Measurements from ENCODE around the gene MYBPHL.
"Not testable (repeated sequence)": the region's sequence is repeated elsewhere in the genome, so short reads cannot be mapped to it uniquely, and the experiment has no call there.

Gene MYBPHL, protein sequence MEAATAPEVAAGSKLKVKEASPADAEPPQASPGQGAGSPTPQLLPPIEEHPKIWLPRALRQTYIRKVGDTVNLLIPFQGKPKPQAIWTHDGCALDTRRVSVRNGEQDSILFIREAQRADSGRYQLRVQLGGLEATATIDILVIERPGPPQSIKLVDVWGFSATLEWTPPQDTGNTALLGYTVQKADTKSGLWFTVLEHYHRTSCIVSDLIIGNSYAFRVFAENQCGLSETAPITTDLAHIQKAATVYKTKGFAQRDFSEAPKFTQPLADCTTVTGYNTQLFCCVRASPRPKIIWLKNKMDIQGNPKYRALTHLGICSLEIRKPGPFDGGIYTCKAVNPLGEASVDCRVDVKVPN

DNA sequence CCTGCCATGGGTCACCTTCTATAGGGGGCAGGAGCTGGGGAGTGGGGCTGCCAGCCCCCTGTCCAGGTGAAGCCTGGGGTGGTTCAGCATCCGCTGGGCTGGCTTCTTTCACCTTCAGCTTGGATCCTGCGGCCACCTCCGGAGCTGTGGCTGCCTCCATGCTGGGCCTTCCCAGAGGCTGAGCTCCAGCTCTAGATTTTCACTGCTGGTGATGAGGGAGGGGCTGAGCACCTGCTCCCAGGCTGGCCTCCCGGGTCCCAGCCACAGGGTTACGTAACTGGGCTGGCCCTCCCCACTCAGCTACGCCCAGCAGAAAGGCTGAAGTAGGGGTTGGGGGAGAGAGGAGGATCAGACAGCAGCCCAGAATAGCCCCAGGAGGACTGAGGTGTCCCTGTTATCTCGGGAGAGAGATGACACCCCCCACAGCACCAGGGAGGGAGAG is at the start of gene MYBPHL:
MYBPHL (minus strand) TSS at position 180 of the 442 bp plus-strand sequence; CDS start at position 160, 20 bp downstream.
- DNase-seq = no peak

DNA sequence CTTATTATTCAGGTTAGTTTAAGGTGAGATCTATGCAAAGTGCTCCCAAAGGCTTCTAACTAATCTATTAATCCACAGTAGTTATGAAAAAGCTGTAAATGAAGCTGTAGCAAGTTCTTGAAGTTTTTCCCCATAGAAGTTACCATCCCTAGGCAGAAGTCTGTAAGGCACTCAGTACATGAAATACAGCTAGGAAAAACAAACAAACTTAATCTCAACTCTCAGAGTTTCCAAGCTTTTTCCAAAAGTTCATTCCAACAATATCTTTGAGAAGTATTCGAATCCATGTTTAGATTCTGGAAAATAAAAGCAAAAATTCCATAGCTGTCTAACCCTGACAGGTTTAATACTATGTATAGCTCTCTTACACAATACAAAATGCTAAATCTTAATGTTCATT is 49.7 kb upstream of the MYBPHL start:
- DNase-seq = no peak

DNA sequence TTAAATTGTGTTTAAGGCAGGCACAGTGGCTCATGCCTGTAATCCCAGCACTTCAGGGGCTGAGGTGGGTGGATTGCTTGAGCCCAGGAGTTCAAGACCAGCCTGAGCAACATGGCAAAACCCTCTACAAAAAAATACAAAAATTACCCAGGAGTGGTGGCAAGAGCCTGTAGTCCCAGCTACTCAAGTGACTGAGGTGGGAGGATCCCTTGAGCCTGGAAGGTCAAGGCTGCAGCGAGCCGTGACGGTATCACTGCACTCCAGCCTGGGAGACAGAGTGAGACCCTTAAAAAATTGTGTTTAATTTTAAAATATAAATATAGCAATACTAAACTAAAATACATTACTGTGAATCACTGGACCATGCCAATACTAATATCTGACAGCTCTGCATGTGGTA is 48.1 kb upstream of the MYBPHL start:
- no peak for DNase-seq

DNA sequence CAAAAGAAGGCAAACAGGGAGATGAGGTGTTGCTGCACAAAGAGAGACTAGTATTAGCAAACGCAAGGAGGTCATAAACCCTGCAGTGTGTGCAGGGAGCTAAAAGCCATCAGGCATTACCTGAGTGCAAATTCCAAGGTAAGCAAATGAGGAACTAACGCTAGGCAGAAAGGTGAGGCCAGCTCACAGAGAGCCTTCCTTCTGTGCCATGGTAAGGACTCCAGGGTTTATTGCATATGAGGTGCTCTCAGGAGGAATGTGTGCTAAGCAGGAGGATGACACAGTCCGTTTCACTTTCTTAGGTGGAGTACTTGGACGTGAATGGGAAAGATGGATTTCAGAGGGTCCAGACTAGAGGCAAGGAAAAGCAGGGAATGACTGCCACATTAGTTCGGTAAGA is 44.6 kb upstream of the MYBPHL start:
- DNase-seq = no peak

DNA sequence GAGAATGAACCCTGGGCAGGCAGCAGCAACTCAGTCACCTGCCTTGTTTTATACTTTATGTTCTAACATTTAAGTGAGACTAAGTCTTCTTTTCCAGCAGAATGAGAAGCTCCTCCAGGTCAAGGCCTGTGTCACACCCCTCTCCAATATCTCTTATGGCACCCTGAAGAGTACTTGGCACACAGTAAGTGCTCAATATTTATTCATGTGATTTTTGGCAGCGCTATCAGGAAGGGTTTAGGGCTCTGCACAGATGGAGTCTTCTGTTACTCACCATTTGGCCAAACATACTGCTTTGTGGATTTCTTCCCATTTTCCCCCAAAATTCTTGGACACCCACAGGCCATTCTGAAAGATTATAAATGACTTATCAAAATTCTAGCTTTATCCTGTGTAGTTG is 43.8 kb upstream of the MYBPHL start:
- no peak for DNase-seq

DNA sequence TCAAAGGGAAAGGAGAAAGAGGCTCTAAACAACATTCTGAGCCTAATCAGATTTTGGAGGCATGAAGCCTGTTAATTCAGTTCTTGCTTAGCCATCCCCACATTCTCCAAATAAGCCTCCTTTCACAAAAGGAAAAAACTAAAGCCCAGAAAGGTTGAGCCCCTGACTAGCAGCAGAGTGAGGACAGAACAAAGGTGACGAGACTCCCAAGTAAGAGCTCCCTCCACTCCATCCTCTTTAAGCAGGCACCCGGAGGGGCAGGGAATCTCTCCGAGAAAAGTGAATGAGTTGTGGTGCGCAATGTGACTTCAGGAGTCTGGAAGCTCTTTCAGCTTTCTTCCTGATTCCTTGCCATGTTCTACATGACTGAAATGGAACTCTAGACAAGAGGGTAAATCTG is 43.4 kb upstream of the MYBPHL start:
- DNase-seq = no peak

DNA sequence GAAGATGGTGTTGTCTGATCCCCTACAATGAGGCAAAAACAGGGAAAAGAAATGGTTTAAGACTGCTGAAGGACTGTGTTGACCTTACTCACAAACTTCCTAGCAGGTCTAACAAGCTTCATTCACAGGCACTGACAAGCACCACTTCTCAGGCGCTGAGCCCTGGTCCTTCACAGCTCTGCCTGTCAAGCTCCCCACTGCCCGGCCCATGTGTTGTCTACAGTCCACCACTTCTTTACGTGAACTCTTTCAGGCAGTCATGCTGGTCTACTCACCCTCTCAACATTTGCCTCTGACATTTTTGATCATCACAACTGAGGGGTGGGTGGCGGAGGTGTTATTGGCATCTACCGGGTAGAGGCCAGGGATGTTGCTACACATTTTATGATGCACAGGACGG is 40.7 kb upstream of the MYBPHL start:
- DNase-seq = no peak

DNA sequence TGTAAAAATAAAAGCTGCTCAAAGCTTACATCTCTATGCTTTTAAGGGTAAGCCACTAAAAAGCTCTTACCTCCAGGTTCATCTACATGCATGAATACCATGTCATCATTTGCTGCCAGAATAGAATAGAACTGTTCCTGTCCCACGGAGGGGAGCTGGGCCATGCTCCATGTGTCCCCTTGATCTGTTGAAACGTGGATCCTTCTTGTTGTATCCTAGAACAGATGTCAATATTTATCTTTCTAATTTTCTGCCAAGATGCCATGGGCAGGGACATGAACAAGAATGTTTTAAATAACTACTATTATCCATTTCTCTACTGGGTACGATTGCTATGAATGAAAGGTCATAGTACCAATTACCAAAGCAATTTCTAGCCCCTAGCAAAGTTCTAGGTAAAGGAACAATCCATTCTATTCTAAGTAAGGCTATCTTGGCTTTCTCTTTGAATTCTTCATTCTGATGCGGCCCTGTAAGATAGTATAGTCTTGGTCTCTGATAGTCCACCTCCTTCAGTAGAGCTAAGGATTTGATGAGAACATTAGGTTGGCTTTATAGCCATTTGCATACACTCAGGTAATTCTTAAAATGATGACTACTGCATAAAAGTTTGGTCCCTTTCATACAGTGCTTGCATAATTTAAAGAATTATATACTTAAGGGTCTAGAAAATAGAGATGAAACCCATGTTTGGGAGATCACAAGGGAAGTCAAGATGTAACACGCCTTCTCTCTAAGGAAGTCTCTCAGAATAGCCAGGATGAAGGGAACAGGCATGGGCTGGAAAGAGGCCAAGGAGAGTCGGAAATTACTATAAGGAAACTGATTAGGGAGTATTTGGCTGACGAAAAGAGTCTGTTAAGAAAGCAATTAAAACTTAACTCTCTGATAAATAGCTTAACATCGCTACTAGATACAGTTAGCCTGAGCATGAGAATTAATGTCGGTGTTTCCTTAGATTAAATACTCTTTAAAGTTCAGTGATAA is 35.4 kb upstream of the MYBPHL start:
- no peak for DNase-seq

DNA sequence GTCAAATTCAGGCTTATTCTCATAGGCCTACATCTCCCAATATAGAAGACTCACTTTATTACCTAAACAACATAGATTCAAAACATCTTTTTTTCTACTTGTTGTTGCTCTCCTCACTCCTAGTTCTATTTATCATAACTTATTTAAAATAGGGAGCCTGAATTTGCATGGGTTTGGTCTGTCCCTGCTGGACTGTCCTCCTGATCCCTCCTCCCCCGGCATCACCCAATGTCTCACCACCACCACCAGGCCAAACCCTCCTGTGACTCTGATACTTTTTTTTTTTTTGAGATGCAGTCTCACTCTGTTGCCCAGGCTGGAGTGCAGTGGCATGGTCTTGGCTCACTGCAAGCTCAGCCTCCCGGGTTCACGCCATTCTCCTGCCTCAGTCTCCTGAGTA is 31.8 kb upstream of the MYBPHL start:
- DNase-seq = no peak

DNA sequence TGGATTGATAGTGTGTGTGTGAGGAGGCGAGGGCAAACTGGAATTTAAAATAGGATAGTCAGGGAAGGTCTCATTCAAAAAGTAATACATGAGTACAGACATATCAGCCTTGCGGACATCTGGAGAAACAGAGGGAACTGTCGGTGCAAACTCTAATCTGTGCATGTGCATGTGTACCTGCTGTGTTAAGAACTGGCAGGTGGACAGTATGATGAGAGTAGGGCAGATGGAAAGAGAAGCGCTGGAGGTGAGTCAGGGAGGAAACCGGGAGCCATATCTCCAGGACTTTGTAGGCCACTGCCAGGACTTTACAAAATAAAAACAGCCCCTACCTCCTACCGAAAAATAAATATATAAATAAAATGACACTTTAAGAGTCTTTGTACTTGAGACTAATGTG is 31.3 kb upstream of the MYBPHL start:
- DNase-seq = no peak

DNA sequence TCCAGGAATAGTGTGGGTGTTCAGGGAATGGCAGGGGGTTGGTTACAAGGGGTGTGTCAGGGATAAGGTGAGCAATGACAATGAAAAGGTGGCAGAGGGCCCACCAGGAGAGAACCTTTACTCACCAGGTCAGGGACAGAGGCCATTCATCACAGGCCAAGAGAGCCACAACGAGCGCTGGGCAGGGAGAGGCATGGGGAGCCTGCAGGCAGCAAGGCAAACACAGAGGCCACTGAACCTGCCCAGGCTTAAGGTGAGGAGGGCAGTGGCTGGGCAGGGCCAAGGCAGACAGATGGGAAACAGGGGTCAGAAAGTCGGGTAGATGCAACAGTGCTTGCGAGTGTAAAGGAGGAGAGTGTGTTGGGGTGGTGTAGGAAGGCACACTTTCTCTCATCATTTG is 28.3 kb upstream of the MYBPHL start:
- no peak for DNase-seq

DNA sequence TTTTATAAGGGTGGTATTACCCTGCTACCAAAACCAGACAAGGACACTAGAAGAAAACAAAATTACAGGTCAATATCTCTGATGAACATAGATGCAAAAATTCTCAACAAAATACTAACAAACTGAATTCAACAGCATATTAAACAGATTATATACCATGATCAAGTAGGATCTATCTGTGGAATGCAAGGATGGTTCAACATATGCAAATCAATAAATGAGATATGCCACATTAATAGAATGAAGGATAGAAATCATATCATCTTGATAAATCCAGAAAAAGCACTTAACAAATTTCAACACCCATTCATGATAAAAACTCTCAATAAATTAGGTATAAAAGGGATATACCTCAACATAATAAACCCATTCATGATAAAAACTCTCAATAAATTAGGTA is 24.3 kb upstream of the MYBPHL start:
- no peak for DNase-seq

DNA sequence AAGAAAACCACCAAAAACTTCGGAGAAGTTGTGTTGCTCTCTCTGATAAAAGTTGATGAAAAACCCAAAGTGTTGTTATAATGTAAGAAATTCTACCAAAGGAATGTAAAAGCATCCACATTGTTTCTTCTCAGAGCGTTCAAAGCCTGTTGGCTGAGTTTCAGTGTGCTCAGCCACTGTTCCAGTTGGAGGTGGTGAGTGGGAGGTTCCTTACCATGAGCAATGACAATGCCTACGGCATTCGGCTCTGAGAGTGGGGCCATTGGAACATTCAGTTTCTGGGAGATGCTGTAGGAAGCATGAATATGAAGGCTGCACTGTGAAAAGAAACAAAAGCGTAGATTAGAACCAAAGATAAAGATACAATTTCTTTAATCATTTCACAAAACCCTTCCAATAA is 20.5 kb upstream of the MYBPHL start:
- DNase-seq = no peak

DNA sequence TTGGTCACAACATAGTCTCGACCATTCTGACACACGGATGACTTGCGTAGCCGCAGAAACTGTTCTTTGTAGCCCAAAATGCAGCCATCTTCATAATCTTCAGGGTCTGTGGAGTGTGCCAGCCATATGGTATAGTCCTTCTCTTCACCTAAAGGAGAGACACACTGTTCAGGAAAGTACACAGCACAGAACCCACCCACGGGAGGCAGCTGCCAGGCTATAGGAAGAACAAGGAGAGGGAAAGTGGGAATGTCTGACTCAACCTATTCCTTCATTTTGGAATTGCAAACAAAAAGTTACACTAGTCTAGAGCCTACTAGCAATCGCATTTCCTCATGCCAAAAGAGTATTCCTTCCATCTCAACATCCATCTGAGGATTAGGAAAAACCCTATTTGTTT is 16.2 kb upstream of the MYBPHL start:
- no peak for DNase-seq

DNA sequence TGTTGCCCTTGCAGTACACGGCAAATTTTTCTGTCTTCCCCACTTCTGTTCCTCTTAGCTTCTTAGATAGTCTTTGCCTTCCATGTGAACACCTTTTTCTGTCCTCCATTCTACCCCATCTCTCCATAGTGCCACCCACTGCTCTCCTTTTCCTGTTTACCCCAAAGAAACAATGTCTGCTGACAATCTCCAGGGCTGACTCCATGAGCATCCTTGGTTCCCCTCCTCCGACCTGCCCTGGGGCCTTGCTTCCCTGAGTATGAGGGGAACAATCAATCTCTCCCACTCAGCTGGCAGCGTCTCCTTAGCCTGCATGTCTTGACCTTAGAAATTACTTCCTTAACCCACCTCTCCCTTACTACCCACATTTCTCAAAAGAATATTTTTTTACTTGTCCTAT is 12.3 kb upstream of the MYBPHL start:
- no peak for DNase-seq

DNA sequence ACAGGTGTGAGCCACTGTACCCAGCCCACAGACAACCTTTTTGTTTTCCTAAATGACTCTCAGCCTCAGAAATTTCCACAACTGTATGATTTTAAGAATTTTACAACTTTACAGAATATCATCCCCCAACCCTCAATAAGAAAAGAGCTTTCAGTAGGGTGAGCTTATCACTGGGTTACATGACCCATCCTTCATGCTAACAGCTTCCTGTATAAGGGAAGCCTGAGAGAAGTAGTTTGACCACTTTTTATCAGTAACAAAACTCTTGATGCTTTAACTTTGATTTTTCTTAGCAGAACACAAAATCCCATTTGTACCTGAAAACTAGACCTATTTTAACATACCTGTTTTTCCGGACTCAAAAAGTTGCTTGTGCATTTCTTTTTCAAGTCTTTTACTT is 9.7 kb upstream of the MYBPHL start:
- no peak for DNase-seq

DNA sequence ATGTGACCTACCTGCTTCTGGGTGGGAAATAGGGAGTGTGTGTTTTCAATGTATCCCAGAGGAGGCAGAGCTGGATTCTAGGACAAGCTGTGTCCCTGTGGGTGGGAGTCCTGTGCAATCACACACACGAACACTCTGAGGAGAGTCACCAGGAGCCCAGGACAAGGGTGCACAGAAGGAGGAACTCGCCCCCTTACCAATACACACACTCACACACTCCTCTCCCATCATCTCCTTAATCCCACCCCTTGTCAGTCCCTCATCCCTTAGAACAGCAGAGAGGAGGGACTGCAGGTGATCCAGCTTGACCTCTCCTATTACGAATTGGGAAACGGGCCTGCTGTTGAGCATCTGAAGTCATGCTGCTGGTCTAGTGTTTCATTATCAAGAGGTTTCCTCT is 8.5 kb upstream of the MYBPHL start:
- no peak for DNase-seq

DNA sequence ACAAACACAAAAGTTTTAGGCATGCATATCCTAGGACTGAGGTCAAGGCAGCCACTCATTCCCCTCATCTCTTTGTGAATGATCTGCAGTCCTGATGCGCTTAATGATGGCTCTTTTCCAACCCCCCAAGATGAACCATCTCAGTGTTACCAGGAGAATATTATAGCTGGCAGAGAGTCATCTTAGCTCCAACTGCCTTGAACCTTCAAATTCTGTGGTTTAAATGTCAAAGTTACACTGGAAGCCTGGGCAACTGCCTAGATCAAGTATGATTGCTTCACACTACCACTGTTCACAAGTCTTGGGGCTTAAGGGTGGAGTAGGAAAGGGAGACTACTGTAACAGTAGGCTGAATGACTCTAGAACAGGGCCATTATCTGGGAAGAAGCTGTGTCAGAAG is 8.0 kb upstream of the MYBPHL start:
- DNase-seq = no peak

DNA sequence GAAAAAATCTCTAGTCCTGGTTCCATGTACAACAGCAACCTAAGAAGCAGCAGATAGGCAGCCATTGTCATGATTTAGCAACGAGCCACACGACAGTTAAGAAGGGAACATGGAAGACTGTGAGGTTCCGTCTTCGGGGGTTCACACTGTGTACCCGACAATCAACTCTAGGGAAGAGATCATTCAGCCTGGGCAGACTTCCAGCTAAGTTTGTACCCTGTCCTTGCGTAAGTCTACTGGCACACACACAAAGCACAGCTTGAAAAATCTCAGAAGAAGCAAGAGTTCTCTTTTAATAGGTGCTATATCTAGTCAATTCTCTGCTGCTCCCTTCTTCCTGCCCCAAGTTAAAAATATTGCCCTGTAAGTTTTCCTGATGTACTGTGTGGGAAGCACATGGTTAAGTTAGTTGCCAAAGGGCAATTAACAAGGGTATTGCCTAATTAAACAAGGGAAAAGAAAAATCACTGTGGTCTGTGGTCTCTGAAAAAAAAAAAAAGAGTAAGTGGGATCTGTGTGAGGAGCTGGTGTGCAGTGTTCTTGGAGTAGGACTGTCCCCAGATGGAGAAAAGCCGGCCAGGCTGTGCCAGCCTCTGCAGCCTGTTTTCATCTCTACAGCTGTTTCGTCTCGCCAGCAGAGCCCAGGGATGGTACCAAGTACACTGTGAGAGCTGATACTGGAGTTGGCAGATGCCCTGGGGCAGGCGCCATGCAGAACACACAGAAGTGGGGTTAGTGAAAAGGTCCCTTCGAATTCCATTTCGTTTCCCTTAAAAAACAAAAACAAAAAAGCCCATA is 6.4 kb upstream of the MYBPHL start:
- no peak for DNase-seq

DNA sequence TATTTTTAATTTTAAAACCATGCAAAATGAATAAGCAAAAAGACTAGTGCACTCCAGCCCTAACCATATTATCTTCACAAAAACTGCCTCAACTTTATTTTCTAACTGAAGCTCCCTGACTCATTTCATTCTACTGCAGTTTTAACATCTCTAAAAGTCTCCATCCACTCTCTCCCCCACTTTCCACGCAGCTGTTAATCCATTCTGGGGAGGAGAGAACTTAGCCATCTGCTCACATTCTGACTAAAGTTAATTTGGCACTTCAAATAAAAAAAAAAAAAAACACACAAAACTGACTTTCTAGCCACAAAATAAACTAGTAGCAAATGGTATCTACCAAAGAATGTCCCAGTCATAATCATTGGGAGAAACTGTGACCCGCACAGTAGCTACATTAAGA is 5.4 kb upstream of the MYBPHL start:
- no peak for DNase-seq

DNA sequence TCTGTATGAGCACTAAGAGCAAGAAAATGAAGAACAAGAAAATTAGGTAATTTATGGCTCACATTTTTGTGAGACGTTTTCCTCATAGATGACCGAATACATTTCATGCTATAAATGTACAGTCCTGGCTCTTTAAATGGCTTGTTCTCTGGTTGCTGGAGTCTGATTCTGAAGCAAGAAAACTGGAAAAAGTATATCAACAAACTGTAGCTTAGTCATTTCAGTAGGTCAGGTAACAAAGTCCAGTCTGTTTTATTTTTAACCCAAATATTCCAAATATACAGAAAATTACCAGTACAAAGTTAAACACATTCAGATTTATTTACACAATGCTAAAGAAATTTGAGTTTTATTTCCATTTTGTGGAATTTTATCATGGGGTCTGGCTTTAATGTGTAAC is 2.5 kb upstream of the MYBPHL start:
- no peak for DNase-seq

DNA sequence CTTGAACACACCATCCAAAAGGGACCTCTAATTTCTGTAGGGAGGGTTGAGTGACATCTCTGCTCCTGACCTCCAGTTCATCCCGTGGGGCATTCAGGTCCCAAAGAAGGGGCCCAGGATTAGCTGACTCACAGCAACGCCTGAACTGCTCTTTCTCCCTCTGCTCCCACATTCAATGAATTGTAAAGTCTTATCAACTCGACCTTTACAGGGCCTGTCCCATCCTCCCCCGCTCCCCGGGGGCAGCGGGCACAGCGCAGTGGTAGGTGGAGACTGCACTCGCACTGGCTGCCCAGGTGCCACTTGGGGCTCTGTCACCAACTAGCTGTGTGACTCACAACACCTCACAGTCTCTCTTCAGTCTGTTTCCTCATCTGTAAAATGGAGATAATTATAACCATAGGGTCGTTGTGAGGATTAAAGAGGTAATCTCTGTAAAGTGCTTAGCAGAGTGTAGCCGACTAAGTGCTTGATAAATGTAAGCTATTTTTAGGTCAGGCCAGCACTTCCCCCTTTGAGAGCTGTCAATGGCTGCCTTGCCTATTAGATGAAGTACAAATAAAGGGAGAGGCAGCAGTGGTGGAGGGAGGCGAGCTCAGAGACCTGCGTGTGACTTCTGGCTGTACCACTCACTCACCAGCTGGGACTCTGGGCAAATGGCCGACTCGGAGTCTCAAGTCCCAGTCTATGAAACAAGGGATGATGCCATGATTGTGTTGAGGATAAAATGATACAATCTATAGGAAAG is 637 bp upstream of the MYBPHL start:
- no peak for DNase-seq

DNA sequence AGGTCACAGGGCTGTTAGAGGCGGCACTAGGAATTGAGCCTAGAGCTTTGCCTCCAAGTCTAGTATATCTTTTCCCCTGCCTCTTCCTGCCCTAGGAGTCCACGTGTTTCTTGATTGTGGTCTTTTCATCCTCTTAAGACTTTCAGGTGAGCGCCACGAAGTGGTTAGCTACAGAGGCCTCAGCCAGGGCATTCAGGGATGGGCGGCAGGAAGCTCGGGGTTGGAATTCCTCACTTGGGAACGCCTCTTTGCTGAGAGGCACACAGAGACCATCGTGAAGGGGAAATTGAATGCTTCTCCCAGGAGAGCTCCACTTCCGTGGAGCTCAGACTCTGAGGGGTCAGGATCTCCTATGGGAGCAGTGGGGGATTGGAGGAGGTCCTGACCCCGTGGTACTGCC is 820 bp downstream of the MYBPHL start:
- DNase-seq = not testable (repeated sequence)
